H9 (cell line): ENCODE results near the gene GRM5. TPM values are rescaled to one million over a fixed set of nuclear protein-coding genes. Genes with fewer than 3 reads are reported as not detected.

Experiments
- DNase-seq: peaks from one replicate; pipeline ENCODE4 v3.0.0-alpha.2; 2017
- H2AFZ ChIP-seq: one replicate; pipeline ENCODE4 v1.6.1; 2013; ENCODE audit warnings: mild to moderate bottlenecking, low read length, control low read depth, moderate library complexity
- H2AK5ac ChIP-seq: 2 replicates; pipeline ENCODE4 v1.6.1; 2013; ENCODE audit warnings: low read length, control low read depth, mixed read lengths; ENCODE audit not compliant: insufficient read length
- H2BK120ac ChIP-seq: one replicate; pipeline ENCODE4 v1.6.1; 2013; ENCODE audit warnings: low read depth, mild to moderate bottlenecking, low read length, control low read depth, inconsistent platforms; ENCODE audit not compliant: poor library complexity, severe bottlenecking
- H2BK12ac ChIP-seq: 2 replicates; pipeline ENCODE4 v1.6.1; 2013; ENCODE audit warnings: low read length, control low read depth, mixed read lengths, low read depth; ENCODE audit not compliant: insufficient read length
- H2BK15ac ChIP-seq: 2 replicates; pipeline ENCODE4 v1.6.1; 2013; ENCODE audit warnings: low read depth, low read length, control low read depth
- H2BK20ac ChIP-seq: one replicate; pipeline ENCODE4 v1.6.1; 2013; ENCODE audit warnings: low read depth, mild to moderate bottlenecking, low read length, control low read depth, inconsistent platforms; ENCODE audit not compliant: poor library complexity, severe bottlenecking
- H2BK5ac ChIP-seq: 2 replicates; pipeline ENCODE4 v1.6.1; 2013; ENCODE audit warnings: low read length, control low read depth, mixed read lengths; ENCODE audit not compliant: insufficient read length
- H3K14ac ChIP-seq: 2 replicates; pipeline ENCODE4 v1.6.1; 2013; ENCODE audit warnings: low read length, control low read depth; ENCODE audit not compliant: insufficient read depth
- H3K18ac ChIP-seq: 2 replicates; pipeline ENCODE4 v1.6.1; 2013; ENCODE audit warnings: low read depth, mild to moderate bottlenecking, mixed read lengths, low read length, control low read depth; ENCODE audit not compliant: insufficient read length
- H3K23ac ChIP-seq: 2 replicates; pipeline ENCODE4 v1.6.1; 2013; ENCODE audit warnings: low read length, control low read depth, mixed read lengths, low read depth; ENCODE audit not compliant: insufficient read length
- H3K23me2 ChIP-seq: 2 replicates; pipeline ENCODE4 v1.6.1; 2013; ENCODE audit warnings: low read depth, mild to moderate bottlenecking, mixed read lengths, low read length, control low read depth; ENCODE audit not compliant: insufficient read length, poor library complexity, severe bottlenecking
- H3K27ac ChIP-seq: 2 replicates; pipeline ENCODE4 v1.5.1; 2013; ENCODE audit warnings: low read length, control low read depth, mixed read lengths, low read depth; ENCODE audit not compliant: insufficient read length
- H3K27me3 ChIP-seq: 2 replicates; pipeline ENCODE4 v1.6.1; 2013; ENCODE audit warnings: low read length, control low read depth, inconsistent platforms; ENCODE audit not compliant: insufficient read depth
- H3K4ac ChIP-seq: 2 replicates; pipeline ENCODE4 v1.6.1; 2013; ENCODE audit warnings: low read depth, mild to moderate bottlenecking, control low read depth, inconsistent platforms, low read length, moderate library complexity
- H3K4me1 ChIP-seq: 2 replicates; pipeline ENCODE4 v1.6.1; 2013; ENCODE audit warnings: low read length, control low read depth, inconsistent platforms; ENCODE audit not compliant: insufficient read depth
- H3K4me2 ChIP-seq: 2 replicates; pipeline ENCODE4 v1.6.1; 2013; ENCODE audit warnings: low read length, control low read depth, mixed read lengths; ENCODE audit not compliant: insufficient read length, insufficient read depth
- H3K56ac ChIP-seq: 2 replicates; pipeline ENCODE4 v1.6.1; 2013; ENCODE audit warnings: low read depth, mild to moderate bottlenecking, mixed read lengths, low read length, control low read depth; ENCODE audit not compliant: insufficient read length
- H3K79me1 ChIP-seq: 2 replicates; pipeline ENCODE4 v1.6.1; 2013; ENCODE audit warnings: low read depth, mild to moderate bottlenecking, moderate library complexity, low read length, control low read depth, inconsistent platforms; ENCODE audit not compliant: insufficient read depth, poor library complexity, severe bottlenecking
- H3K79me2 ChIP-seq: 2 replicates; pipeline ENCODE4 v1.6.1; 2013; ENCODE audit warnings: low read length, control low read depth, inconsistent platforms; ENCODE audit not compliant: insufficient read depth
- H3K9ac ChIP-seq: 2 replicates; pipeline ENCODE4 v1.6.1; 2013; ENCODE audit warnings: low read length, control low read depth, mixed read lengths; ENCODE audit not compliant: insufficient read length; ENCODE audit errors: extremely low read depth
- H3K9me3 ChIP-seq: one replicate; pipeline ENCODE4 v1.6.1; 2013; ENCODE audit warnings: low read depth, low read length, inconsistent platforms; ENCODE audit not compliant: control insufficient read depth
- H3T11ph ChIP-seq: one replicate; pipeline ENCODE4 v1.6.1; 2013; ENCODE audit warnings: mild to moderate bottlenecking, low read length, control low read depth, inconsistent platforms
- H4K20me1 ChIP-seq: one replicate; pipeline ENCODE4 v1.6.1; 2013; ENCODE audit not compliant: control insufficient read depth, insufficient read length, insufficient read depth
- H4K5ac ChIP-seq: 2 replicates; pipeline ENCODE4 v1.6.1; 2013; ENCODE audit warnings: low read depth, mild to moderate bottlenecking, mixed read lengths, low read length, control low read depth; ENCODE audit not compliant: insufficient read length
- H4K8ac ChIP-seq: replicated peaks from 2 replicates; pipeline ENCODE4 v1.6.1; 2013; ENCODE audit warnings: low read length, control low read depth, mixed read lengths, low read depth; ENCODE audit not compliant: insufficient read length
- H4K91ac ChIP-seq: 2 replicates; pipeline ENCODE4 v1.6.1; 2013; ENCODE audit warnings: low read depth, mild to moderate bottlenecking, moderate library complexity, mixed read lengths, low read length, control low read depth; ENCODE audit not compliant: insufficient read length
- H3K27ac Mint-ChIP-seq, 3 experiments: 2 replicates in 2 of 3; 3 replicates in 1 of 3; pipeline ENCODE4 v1.8.0; 2020 to 2021; ENCODE audit warnings: mixed read lengths in 3 of 3, mild to moderate bottlenecking in 1 of 3, moderate library complexity in 1 of 3
- H3K27me3 Mint-ChIP-seq: 2 replicates; pipeline ENCODE4 v1.8.0; 2021; ENCODE audit warnings: low read depth, mild to moderate bottlenecking, moderate library complexity, mixed read lengths
- H3K36me3 Mint-ChIP-seq, 3 experiments: 2 replicates in 2 of 3; 3 replicates in 1 of 3; pipeline ENCODE4 v1.8.0; 2020 to 2021; ENCODE audit warnings: low read depth in 3 of 3, mixed read lengths in 3 of 3; ENCODE audit not compliant: insufficient read depth in 1 of 3
- H3K4me1 Mint-ChIP-seq, 2 experiments: 2 replicates each; pipeline ENCODE4 v1.8.0; 2020; ENCODE audit warnings: mixed read lengths in 2 of 2
- H3K4me3 Mint-ChIP-seq, 2 experiments: 2 replicates in 1 of 2; 3 replicates in 1 of 2; pipeline ENCODE4 v1.8.0; 2020 to 2021; ENCODE audit warnings: mild to moderate bottlenecking in 2 of 2, mixed read lengths in 2 of 2, moderate library complexity in 1 of 2
- H3K9me3 Mint-ChIP-seq, 2 experiments: 2 replicates in 1 of 2; 3 replicates in 1 of 2; pipeline ENCODE4 v1.8.0; 2020; ENCODE audit warnings: mild to moderate bottlenecking in 2 of 2, mixed read lengths in 2 of 2, moderate library complexity in 1 of 2
- CTCF ChIP-seq: fragments of 200-600 bp; sonication (generic); conservative IDR thresholded peaks from 3 replicates; pipeline ENCODE4 v1.8.0; 2021; ENCODE audit warnings: antibody characterized with exemption, mild to moderate bottlenecking
- WGBS: extraction: QIAGEN DNeasy Blood & Tissue Kit; methylation state at CpG from one replicate; pipeline ENCODE4 v1.1.7; 2013; ENCODE audit warnings: missing lambda C conversion rate, low lambda C conversion rate, mixed read lengths; ENCODE audit not compliant: insufficient read length; ENCODE audit errors: extremely low coverage; 5-methylcytosine and 5-hydroxymethylcytosine counted together
- total RNA-seq: library from RNA; stranded (reverse); gene quantifications from 2 replicates; pipeline ENCODE4 v1.2.1, GENCODE V29; 2021

GRM5 gene
- total RNA-seq, 1 experiment from 2014 or later = not detected

DNA sequence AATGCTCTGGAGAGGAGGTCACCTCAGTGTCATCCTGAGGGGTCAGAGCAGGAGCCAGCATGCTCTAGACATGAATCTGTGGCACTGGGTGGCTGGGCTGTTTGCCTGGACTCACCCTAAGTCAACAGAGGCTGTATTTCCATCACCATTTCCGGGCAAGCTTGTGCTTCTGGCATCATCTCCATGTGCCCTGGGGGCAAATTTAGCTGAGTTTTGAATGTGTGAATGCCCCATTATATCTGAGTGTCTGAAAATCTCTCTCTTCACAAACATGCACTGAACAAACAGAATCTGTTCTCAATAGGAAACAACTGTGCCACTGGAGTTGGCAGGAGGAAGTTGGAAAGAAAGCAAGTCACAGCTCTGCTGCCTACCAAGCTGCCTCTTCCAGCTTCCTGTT lies 356.2 kb downstream of the GRM5 start:
- Histone ChIP-seq H2BK20ac (no peak overlapping the region), H3K79me2 (no peaks in the 10 kb centered on the region), H2AK5ac (no peak overlapping the region), H3K4me2 (no peak overlapping the region), H3K4me1 (no peaks in the 10 kb centered on the region), H2BK120ac (no peak overlapping the region), H3K56ac (no peak overlapping the region), H3K23ac (no peak overlapping the region), H3K27me3 (no peaks in the 10 kb centered on the region), H4K91ac (no peak overlapping the region), H4K8ac (no peak overlapping the region), H4K20me1 (no peaks in the 10 kb centered on the region), H2AFZ (no peak overlapping the region), H3K9me3 (no peaks in the 10 kb centered on the region), H2BK15ac (no peak overlapping the region), H3K4ac (no peak overlapping the region), H3K79me1 (no peaks in the 10 kb centered on the region), H2BK12ac (no peak overlapping the region), H3K23me2 (no peaks in the 10 kb centered on the region), H3K14ac (no peak overlapping the region), H3T11ph (no peak overlapping the region), H3K9ac (no peak overlapping the region), H4K5ac (no peak overlapping the region), H2BK5ac (no peak overlapping the region), H3K18ac (no peak overlapping the region), H3K27ac (no peak overlapping the region)
- no peak for DNase-seq
- no peaks in the 10 kb centered on the region for H3K27me3 Mint-ChIP-seq
- peaks cover 2 to 5% of the 10 kb centered on the region in 2 experiments; a peak in 3 of 4 replicates for H3K4me1 Mint-ChIP-seq
- H3K27ac Mint-ChIP-seq = peak overlapping the region in 1 of 3 experiments; percentile 65; a peak in 1 of 7 replicates
- WGBS = no CpG with 5 or more reads among the region's 1 CpG
- H3K9me3 Mint-ChIP-seq = no peaks in the 10 kb centered on the region
- no peak overlapping the region for H3K4me3 Mint-ChIP-seq
- no peak for TF ChIP-seq CTCF
- H3K36me3 Mint-ChIP-seq = no peaks in the 10 kb centered on the region
